Thyroid gland (tissue), 4 donors: ENCODE measurements around the gene SLC7A14.

Source experiments
- POLR2A ChIP-seq, 2 donors: fragments of 450-650 bp; IDR thresholded peaks; one replicate each; pipeline ENCODE4 v1.6.1; 2017; ENCODE audit warnings: antibody characterized with exemption in 2 of 2, mild to moderate bottlenecking in 2 of 2, moderate library complexity in 1 of 2
- TF ChIP-seq, protein P1 (sequence below), 6 experiments: fragments of 200-600 bp in 3 of 6; fragments of 450-650 bp in 3 of 6; sonication (generic) in 3 of 6; IDR thresholded peaks; one replicate each; pipeline ENCODE4 v1.5.1; 2016 to 2019; ENCODE audit warnings: antibody characterized with exemption in 6 of 6, mild to moderate bottlenecking in 2 of 6, inconsistent platforms in 1 of 6, moderate library complexity in 1 of 6

GRCh38 chr3:170579646-170580045 lies 6.2 kb downstream of the SLC7A14 start:
- TF ChIP-seq, protein P1, sequence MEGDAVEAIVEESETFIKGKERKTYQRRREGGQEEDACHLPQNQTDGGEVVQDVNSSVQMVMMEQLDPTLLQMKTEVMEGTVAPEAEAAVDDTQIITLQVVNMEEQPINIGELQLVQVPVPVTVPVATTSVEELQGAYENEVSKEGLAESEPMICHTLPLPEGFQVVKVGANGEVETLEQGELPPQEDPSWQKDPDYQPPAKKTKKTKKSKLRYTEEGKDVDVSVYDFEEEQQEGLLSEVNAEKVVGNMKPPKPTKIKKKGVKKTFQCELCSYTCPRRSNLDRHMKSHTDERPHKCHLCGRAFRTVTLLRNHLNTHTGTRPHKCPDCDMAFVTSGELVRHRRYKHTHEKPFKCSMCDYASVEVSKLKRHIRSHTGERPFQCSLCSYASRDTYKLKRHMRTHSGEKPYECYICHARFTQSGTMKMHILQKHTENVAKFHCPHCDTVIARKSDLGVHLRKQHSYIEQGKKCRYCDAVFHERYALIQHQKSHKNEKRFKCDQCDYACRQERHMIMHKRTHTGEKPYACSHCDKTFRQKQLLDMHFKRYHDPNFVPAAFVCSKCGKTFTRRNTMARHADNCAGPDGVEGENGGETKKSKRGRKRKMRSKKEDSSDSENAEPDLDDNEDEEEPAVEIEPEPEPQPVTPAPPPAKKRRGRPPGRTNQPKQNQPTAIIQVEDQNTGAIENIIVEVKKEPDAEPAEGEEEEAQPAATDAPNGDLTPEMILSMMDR (IDR thresholded peaks at IDR 0.05) = no peak
- TF ChIP-seq POLR2A (IDR thresholded peaks at IDR 0.05) = no peak
